H9 (cell line): ENCODE results near the gene SMC5. TPM values are rescaled to one million over a fixed set of nuclear protein-coding genes. Genes with fewer than 3 reads are reported as not detected.

Experiments used
- DNase-seq: peaks from one replicate; pipeline ENCODE4 v3.0.0-alpha.2; 2017
- H2AFZ ChIP-seq: one replicate; pipeline ENCODE4 v1.6.1; 2013; ENCODE audit warnings: mild to moderate bottlenecking, low read length, control low read depth, moderate library complexity
- H2AK5ac ChIP-seq: 2 replicates; pipeline ENCODE4 v1.6.1; 2013; ENCODE audit warnings: low read length, control low read depth, mixed read lengths; ENCODE audit not compliant: insufficient read length
- H2BK120ac ChIP-seq: one replicate; pipeline ENCODE4 v1.6.1; 2013; ENCODE audit warnings: low read depth, mild to moderate bottlenecking, low read length, control low read depth, inconsistent platforms; ENCODE audit not compliant: poor library complexity, severe bottlenecking
- H2BK12ac ChIP-seq: 2 replicates; pipeline ENCODE4 v1.6.1; 2013; ENCODE audit warnings: low read length, control low read depth, mixed read lengths, low read depth; ENCODE audit not compliant: insufficient read length
- H2BK15ac ChIP-seq: 2 replicates; pipeline ENCODE4 v1.6.1; 2013; ENCODE audit warnings: low read depth, low read length, control low read depth
- H2BK20ac ChIP-seq: one replicate; pipeline ENCODE4 v1.6.1; 2013; ENCODE audit warnings: low read depth, mild to moderate bottlenecking, low read length, control low read depth, inconsistent platforms; ENCODE audit not compliant: poor library complexity, severe bottlenecking
- H2BK5ac ChIP-seq: 2 replicates; pipeline ENCODE4 v1.6.1; 2013; ENCODE audit warnings: low read length, control low read depth, mixed read lengths; ENCODE audit not compliant: insufficient read length
- H3K14ac ChIP-seq: 2 replicates; pipeline ENCODE4 v1.6.1; 2013; ENCODE audit warnings: low read length, control low read depth; ENCODE audit not compliant: insufficient read depth
- H3K18ac ChIP-seq: 2 replicates; pipeline ENCODE4 v1.6.1; 2013; ENCODE audit warnings: low read depth, mild to moderate bottlenecking, mixed read lengths, low read length, control low read depth; ENCODE audit not compliant: insufficient read length
- H3K23ac ChIP-seq: 2 replicates; pipeline ENCODE4 v1.6.1; 2013; ENCODE audit warnings: low read length, control low read depth, mixed read lengths, low read depth; ENCODE audit not compliant: insufficient read length
- H3K23me2 ChIP-seq: 2 replicates; pipeline ENCODE4 v1.6.1; 2013; ENCODE audit warnings: low read depth, mild to moderate bottlenecking, mixed read lengths, low read length, control low read depth; ENCODE audit not compliant: insufficient read length, poor library complexity, severe bottlenecking
- H3K27ac ChIP-seq: 2 replicates; pipeline ENCODE4 v1.5.1; 2013; ENCODE audit warnings: low read length, control low read depth, mixed read lengths, low read depth; ENCODE audit not compliant: insufficient read length
- H3K27me3 ChIP-seq: 2 replicates; pipeline ENCODE4 v1.6.1; 2013; ENCODE audit warnings: low read length, control low read depth, inconsistent platforms; ENCODE audit not compliant: insufficient read depth
- H3K4ac ChIP-seq: 2 replicates; pipeline ENCODE4 v1.6.1; 2013; ENCODE audit warnings: low read depth, mild to moderate bottlenecking, control low read depth, inconsistent platforms, low read length, moderate library complexity
- H3K4me1 ChIP-seq: 2 replicates; pipeline ENCODE4 v1.6.1; 2013; ENCODE audit warnings: low read length, control low read depth, inconsistent platforms; ENCODE audit not compliant: insufficient read depth
- H3K4me2 ChIP-seq: 2 replicates; pipeline ENCODE4 v1.6.1; 2013; ENCODE audit warnings: low read length, control low read depth, mixed read lengths; ENCODE audit not compliant: insufficient read length, insufficient read depth
- H3K56ac ChIP-seq: 2 replicates; pipeline ENCODE4 v1.6.1; 2013; ENCODE audit warnings: low read depth, mild to moderate bottlenecking, mixed read lengths, low read length, control low read depth; ENCODE audit not compliant: insufficient read length
- H3K79me1 ChIP-seq: 2 replicates; pipeline ENCODE4 v1.6.1; 2013; ENCODE audit warnings: low read depth, mild to moderate bottlenecking, moderate library complexity, low read length, control low read depth, inconsistent platforms; ENCODE audit not compliant: insufficient read depth, poor library complexity, severe bottlenecking
- H3K79me2 ChIP-seq: 2 replicates; pipeline ENCODE4 v1.6.1; 2013; ENCODE audit warnings: low read length, control low read depth, inconsistent platforms; ENCODE audit not compliant: insufficient read depth
- H3K9ac ChIP-seq: 2 replicates; pipeline ENCODE4 v1.6.1; 2013; ENCODE audit warnings: low read length, control low read depth, mixed read lengths; ENCODE audit not compliant: insufficient read length; ENCODE audit errors: extremely low read depth
- H3K9me3 ChIP-seq: one replicate; pipeline ENCODE4 v1.6.1; 2013; ENCODE audit warnings: low read depth, low read length, inconsistent platforms; ENCODE audit not compliant: control insufficient read depth
- H3T11ph ChIP-seq: one replicate; pipeline ENCODE4 v1.6.1; 2013; ENCODE audit warnings: mild to moderate bottlenecking, low read length, control low read depth, inconsistent platforms
- H4K20me1 ChIP-seq: one replicate; pipeline ENCODE4 v1.6.1; 2013; ENCODE audit not compliant: control insufficient read depth, insufficient read length, insufficient read depth
- H4K5ac ChIP-seq: 2 replicates; pipeline ENCODE4 v1.6.1; 2013; ENCODE audit warnings: low read depth, mild to moderate bottlenecking, mixed read lengths, low read length, control low read depth; ENCODE audit not compliant: insufficient read length
- H4K8ac ChIP-seq: replicated peaks from 2 replicates; pipeline ENCODE4 v1.6.1; 2013; ENCODE audit warnings: low read length, control low read depth, mixed read lengths, low read depth; ENCODE audit not compliant: insufficient read length
- H4K91ac ChIP-seq: 2 replicates; pipeline ENCODE4 v1.6.1; 2013; ENCODE audit warnings: low read depth, mild to moderate bottlenecking, moderate library complexity, mixed read lengths, low read length, control low read depth; ENCODE audit not compliant: insufficient read length
- H3K27ac Mint-ChIP-seq, 3 experiments: 2 replicates in 2 of 3; 3 replicates in 1 of 3; pipeline ENCODE4 v1.8.0; 2020 to 2021; ENCODE audit warnings: mixed read lengths in 3 of 3, mild to moderate bottlenecking in 1 of 3, moderate library complexity in 1 of 3
- H3K27me3 Mint-ChIP-seq: 2 replicates; pipeline ENCODE4 v1.8.0; 2021; ENCODE audit warnings: low read depth, mild to moderate bottlenecking, moderate library complexity, mixed read lengths
- H3K36me3 Mint-ChIP-seq, 3 experiments: 2 replicates in 2 of 3; 3 replicates in 1 of 3; pipeline ENCODE4 v1.8.0; 2020 to 2021; ENCODE audit warnings: low read depth in 3 of 3, mixed read lengths in 3 of 3; ENCODE audit not compliant: insufficient read depth in 1 of 3
- H3K4me1 Mint-ChIP-seq, 2 experiments: 2 replicates each; pipeline ENCODE4 v1.8.0; 2020; ENCODE audit warnings: mixed read lengths in 2 of 2
- H3K4me3 Mint-ChIP-seq, 2 experiments: 2 replicates in 1 of 2; 3 replicates in 1 of 2; pipeline ENCODE4 v1.8.0; 2020 to 2021; ENCODE audit warnings: mild to moderate bottlenecking in 2 of 2, mixed read lengths in 2 of 2, moderate library complexity in 1 of 2
- H3K9me3 Mint-ChIP-seq, 2 experiments: 2 replicates in 1 of 2; 3 replicates in 1 of 2; pipeline ENCODE4 v1.8.0; 2020; ENCODE audit warnings: mild to moderate bottlenecking in 2 of 2, mixed read lengths in 2 of 2, moderate library complexity in 1 of 2
- CTCF ChIP-seq: fragments of 200-600 bp; sonication (generic); conservative IDR thresholded peaks from 3 replicates; pipeline ENCODE4 v1.8.0; 2021; ENCODE audit warnings: antibody characterized with exemption, mild to moderate bottlenecking
- WGBS: extraction: QIAGEN DNeasy Blood & Tissue Kit; methylation state at CpG from one replicate; pipeline ENCODE4 v1.1.7; 2013; ENCODE audit warnings: missing lambda C conversion rate, low lambda C conversion rate, mixed read lengths; ENCODE audit not compliant: insufficient read length; ENCODE audit errors: extremely low coverage; 5-methylcytosine and 5-hydroxymethylcytosine counted together
- total RNA-seq: library from RNA; stranded (reverse); gene quantifications from 2 replicates; pipeline ENCODE4 v1.2.1, GENCODE V29; 2021

The SMC5 gene
- total RNA-seq, 1 experiment from 2014 or later = 29.6 TPM

DNA sequence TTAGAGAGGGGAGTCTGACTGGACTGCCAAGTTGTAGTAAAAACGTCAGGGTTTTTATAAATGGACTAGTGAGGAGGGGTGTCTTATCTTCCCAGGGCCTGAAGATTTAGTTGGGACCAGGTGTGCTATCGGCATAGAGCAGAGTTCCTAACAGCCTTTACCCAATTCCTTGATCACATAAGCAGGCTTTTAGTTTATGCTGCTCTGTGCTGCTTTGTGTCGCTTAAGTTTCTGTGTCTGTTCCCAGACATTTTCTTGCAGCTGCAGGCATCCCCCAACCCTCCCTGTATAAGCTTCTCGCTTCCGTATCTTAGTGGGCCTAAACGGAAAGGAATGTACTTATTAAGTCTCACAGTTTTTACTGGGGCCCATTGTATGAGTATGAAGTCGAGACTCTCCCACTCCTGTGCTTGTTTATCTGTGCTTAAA is 2.6 kb upstream of the SMC5 start:
- Histone ChIP-seq H2BK5ac (no peak overlapping the region), H3K14ac (no peak overlapping the region), H3K9ac (no peak overlapping the region), H3K4me2 (no peak overlapping the region), H4K91ac (no peak overlapping the region), H4K5ac (no peak overlapping the region), H2AK5ac (no peak overlapping the region), H3K79me1 (peaks cover 9% of the 10 kb centered on the region), H3K9me3 (no peaks in the 10 kb centered on the region), H4K8ac (no peak overlapping the region), H4K20me1 (no peaks in the 10 kb centered on the region), H3K4me1 (no peaks in the 10 kb centered on the region), H3K79me2 (peaks cover 11% of the 10 kb centered on the region; the same call in 1 of the 2 replicates), H2BK120ac (no peak overlapping the region), H2BK15ac (no peak overlapping the region), H2BK12ac (no peak overlapping the region), H3K27me3 (no peaks in the 10 kb centered on the region), H3T11ph (no peak overlapping the region), H2AFZ (no peak overlapping the region), H3K18ac (no peak overlapping the region), H3K4ac (no peak overlapping the region), H3K23ac (no peak overlapping the region), H3K56ac (no peak overlapping the region), H3K27ac (no peak overlapping the region), H2BK20ac (no peak overlapping the region), H3K23me2 (peaks cover 4% of the 10 kb centered on the region)
- Mint-ChIP-seq H3K9me3 (no peaks in the 10 kb centered on the region), H3K27me3 (peaks cover 2% of the 10 kb centered on the region; the same call in 1 of the 2 replicates), H3K36me3 (peaks cover 2 to 7% (median 5%) of the 10 kb centered on the region in 3 experiments), H3K4me3 (no peak overlapping the region), H3K4me1 (peaks cover 26 to 27% of the 10 kb centered on the region in 2 experiments), H3K27ac (no peak overlapping the region)
- no peak for TF ChIP-seq CTCF
- WGBS = no CpG with 5 or more reads among the region's 7 CpGs
- DNase-seq = no peak
